Neural cell (in vitro differentiated cells): ENCODE results near the gene RIPPLY3. TPM values are rescaled to one million over a fixed set of nuclear protein-coding genes. Genes with fewer than 3 reads are reported as not detected.
A peak's percentile ranks its signal among the peaks of the same experiment; 100 is the strongest.

ENCODE experiments used
- H2AFZ ChIP-seq: fragments of 200-600, 300-800 bp; sonication (generic), shearing (Covaris generic); 2 replicates; pipeline ENCODE4 v1.6.0; 2014; ENCODE audit warnings: low read depth, mild to moderate bottlenecking, antibody characterized with exemption, low read length, moderate library complexity
- H3F3A ChIP-seq: fragments of 200-600 bp; shearing (Covaris generic); 2 replicates; pipeline ENCODE4 v1.6.1; 2016; ENCODE audit warnings: mild to moderate bottlenecking, moderate library complexity, mixed read lengths, antibody characterized with exemption, low read length; ENCODE audit not compliant: insufficient read depth, poor library complexity, severe bottlenecking
- H3K27ac ChIP-seq: fragments of 200-600, 300-800 bp; sonication (generic), shearing (Covaris generic); 2 replicates; pipeline ENCODE4 v1.5.1; 2014; ENCODE audit warnings: mild to moderate bottlenecking, low read length, moderate library complexity
- H3K27me3 ChIP-seq: fragments of 300-800, 200-600 bp; sonication (generic), shearing (Covaris generic); 2 replicates; pipeline ENCODE4 v1.6.0; 2014; ENCODE audit warnings: mild to moderate bottlenecking, low read depth, low read length, moderate library complexity; ENCODE audit not compliant: insufficient read depth
- H3K36me3 ChIP-seq: fragments of 300-800, 200-600 bp; sonication (generic), shearing (Covaris generic); 2 replicates; pipeline ENCODE4 v1.5.1; 2014; ENCODE audit warnings: mild to moderate bottlenecking, antibody characterized with exemption, low read length, moderate library complexity; ENCODE audit not compliant: insufficient read depth
- H3K4me2 ChIP-seq: fragments of 300-800, 200-600 bp; sonication (generic), shearing (Covaris generic); 2 replicates; pipeline ENCODE4 v1.6.0; 2014; ENCODE audit warnings: mild to moderate bottlenecking, low read length
- H3K4me3 ChIP-seq: fragments of 300-800, 200-600 bp; sonication (generic), shearing (Covaris generic); 2 replicates; pipeline ENCODE4 v1.5.1; 2014; ENCODE audit warnings: mild to moderate bottlenecking, low read length, moderate library complexity
- H3K79me2 ChIP-seq: fragments of 200-600 bp; shearing (Covaris generic); replicated peaks from 2 replicates; pipeline ENCODE4 v1.6.0; 2014; ENCODE audit warnings: mild to moderate bottlenecking, low read length, moderate library complexity; ENCODE audit not compliant: insufficient read depth
- H3K9ac ChIP-seq: fragments of 300-800, 200-600 bp; sonication (generic), shearing (Covaris generic); 2 replicates; pipeline ENCODE4 v1.6.1; 2016; ENCODE audit warnings: mild to moderate bottlenecking, low read length, mixed read lengths
- H3K9me2 ChIP-seq: fragments of 200-600 bp; shearing (Covaris generic); 2 replicates; pipeline ENCODE4 v1.6.1; 2016; ENCODE audit warnings: mild to moderate bottlenecking, low read length, mixed read lengths; ENCODE audit not compliant: insufficient read depth
- H3K9me3 ChIP-seq: fragments of 200-600, 300-800 bp; sonication (generic), shearing (Covaris generic); 2 replicates; pipeline ENCODE4 v1.6.1; 2016; ENCODE audit warnings: mild to moderate bottlenecking, mixed run types, low read length, moderate library complexity, mixed read lengths
- H4K20me1 ChIP-seq: fragments of 200-600 bp; shearing (Covaris generic); 2 replicates; pipeline ENCODE4 v1.6.1; 2016; ENCODE audit warnings: mild to moderate bottlenecking, mixed run types; ENCODE audit not compliant: insufficient read depth
- EP300 ChIP-seq: fragments of 450-650 bp; conservative IDR thresholded peaks from 2 replicates; pipeline ENCODE4 v1.6.1; 2014; ENCODE audit warnings: antibody characterized with exemption, mild to moderate bottlenecking, moderate library complexity; ENCODE audit not compliant: poor library complexity, severe bottlenecking
- EZH2 ChIP-seq: fragments of 200-600, 300-800 bp; shearing (Covaris generic), sonication (generic); IDR thresholded peaks from 2 replicates; pipeline ENCODE4 v1.6.1; 2014; ENCODE audit warnings: antibody characterized with exemption, low read length, borderline replicate concordance, mild to moderate bottlenecking; ENCODE audit not compliant: insufficient read depth, poor library complexity, severe bottlenecking
- MXI1 ChIP-seq: fragments of 450-650 bp; conservative IDR thresholded peaks from 2 replicates; pipeline ENCODE4 v1.6.1; 2014; ENCODE audit warnings: antibody characterized with exemption, mild to moderate bottlenecking; ENCODE audit not compliant: poor library complexity, severe bottlenecking
- POLR2AphosphoS5 ChIP-seq: IDR thresholded peaks from 2 replicates; pipeline ENCODE4 v1.6.1; 2012
- RAD21 ChIP-seq: fragments of 450-650 bp; conservative IDR thresholded peaks from 2 replicates; pipeline ENCODE4 v1.6.1; 2014; ENCODE audit warnings: antibody characterized with exemption, mild to moderate bottlenecking, moderate library complexity
- SMC3 ChIP-seq: fragments of 450-650 bp; conservative IDR thresholded peaks from 2 replicates; pipeline ENCODE4 v1.6.1; 2014; ENCODE audit warnings: antibody characterized with exemption, mild to moderate bottlenecking, moderate library complexity; ENCODE audit not compliant: poor library complexity
- TAF1 ChIP-seq: IDR thresholded peaks from 2 replicates; pipeline ENCODE4 v1.6.1; 2012; ENCODE audit warnings: low read depth
- polyA plus RNA-seq: library from polyadenylated mRNA; depleted of rRNA; stranded (reverse); fragments of >200 nt; gene quantifications from 2 replicates; pipeline ENCODE4 v1.2.3, GENCODE V29; 2014
- TF ChIP-seq, protein P1 (sequence below): IDR thresholded peaks from 2 replicates; pipeline ENCODE4 v1.6.1; 2012; ENCODE audit warnings: borderline replicate concordance
- TF ChIP-seq, protein P2 (sequence below): fragments of 450-650 bp; IDR thresholded peaks from 2 replicates; pipeline ENCODE4 v1.5.1; 2014; ENCODE audit warnings: antibody characterized with exemption, mild to moderate bottlenecking, moderate library complexity; ENCODE audit not compliant: poor library complexity, severe bottlenecking

RIPPLY3 gene
- polyA plus RNA-seq, 1 donor from 2014 or later = 0.24 TPM

DNA sequence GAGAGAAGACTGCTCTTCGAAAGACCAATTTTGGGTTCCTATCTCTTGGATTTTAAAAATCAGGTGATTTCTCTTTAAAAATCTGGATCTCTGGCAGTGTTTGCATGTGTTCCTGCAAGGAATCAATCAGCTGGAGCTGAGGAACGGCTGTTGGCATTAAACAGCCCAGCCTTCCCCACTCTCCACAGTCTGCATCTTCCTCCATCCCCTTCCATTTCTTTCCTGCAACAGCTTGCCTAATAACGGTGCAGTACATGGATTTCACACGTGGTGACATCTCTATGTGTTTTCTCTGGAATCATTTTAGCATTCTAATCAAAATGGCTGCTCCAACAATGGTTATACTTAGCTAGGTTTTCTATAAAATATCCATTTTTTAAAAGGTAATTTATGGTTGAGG, 20.0 kb downstream of the RIPPLY3 start:
- Histone ChIP-seq H2AFZ (peak overlapping the region; percentile 67), H3K27me3 (no peaks in the 10 kb centered on the region), H3K79me2 (no peaks in the 10 kb centered on the region), H3K36me3 (no peaks in the 10 kb centered on the region), H3K4me3 (no peak overlapping the region), H4K20me1 (no peaks in the 10 kb centered on the region), H3K9me3 (no peaks in the 10 kb centered on the region), H3K9ac (peak overlapping the region; percentile 16), H3K9me2 (no peaks in the 10 kb centered on the region), H3K4me2 (no peak overlapping the region), H3K27ac (peak overlapping the region; percentile 65), H3F3A (no peaks in the 10 kb centered on the region)
- no peak for TF ChIP-seq MXI1
- peak; percentile 17 for TF ChIP-seq RAD21
- TF ChIP-seq EZH2 = no peak
- TF ChIP-seq POLR2AphosphoS5 = peak; percentile 44
- TF ChIP-seq TAF1 = no peak
- TF ChIP-seq, protein P1, sequence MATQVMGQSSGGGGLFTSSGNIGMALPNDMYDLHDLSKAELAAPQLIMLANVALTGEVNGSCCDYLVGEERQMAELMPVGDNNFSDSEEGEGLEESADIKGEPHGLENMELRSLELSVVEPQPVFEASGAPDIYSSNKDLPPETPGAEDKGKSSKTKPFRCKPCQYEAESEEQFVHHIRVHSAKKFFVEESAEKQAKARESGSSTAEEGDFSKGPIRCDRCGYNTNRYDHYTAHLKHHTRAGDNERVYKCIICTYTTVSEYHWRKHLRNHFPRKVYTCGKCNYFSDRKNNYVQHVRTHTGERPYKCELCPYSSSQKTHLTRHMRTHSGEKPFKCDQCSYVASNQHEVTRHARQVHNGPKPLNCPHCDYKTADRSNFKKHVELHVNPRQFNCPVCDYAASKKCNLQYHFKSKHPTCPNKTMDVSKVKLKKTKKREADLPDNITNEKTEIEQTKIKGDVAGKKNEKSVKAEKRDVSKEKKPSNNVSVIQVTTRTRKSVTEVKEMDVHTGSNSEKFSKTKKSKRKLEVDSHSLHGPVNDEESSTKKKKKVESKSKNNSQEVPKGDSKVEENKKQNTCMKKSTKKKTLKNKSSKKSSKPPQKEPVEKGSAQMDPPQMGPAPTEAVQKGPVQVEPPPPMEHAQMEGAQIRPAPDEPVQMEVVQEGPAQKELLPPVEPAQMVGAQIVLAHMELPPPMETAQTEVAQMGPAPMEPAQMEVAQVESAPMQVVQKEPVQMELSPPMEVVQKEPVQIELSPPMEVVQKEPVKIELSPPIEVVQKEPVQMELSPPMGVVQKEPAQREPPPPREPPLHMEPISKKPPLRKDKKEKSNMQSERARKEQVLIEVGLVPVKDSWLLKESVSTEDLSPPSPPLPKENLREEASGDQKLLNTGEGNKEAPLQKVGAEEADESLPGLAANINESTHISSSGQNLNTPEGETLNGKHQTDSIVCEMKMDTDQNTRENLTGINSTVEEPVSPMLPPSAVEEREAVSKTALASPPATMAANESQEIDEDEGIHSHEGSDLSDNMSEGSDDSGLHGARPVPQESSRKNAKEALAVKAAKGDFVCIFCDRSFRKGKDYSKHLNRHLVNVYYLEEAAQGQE = peak; percentile 79
- peak; percentile 32 for TF ChIP-seq SMC3
- TF ChIP-seq, protein P2, sequence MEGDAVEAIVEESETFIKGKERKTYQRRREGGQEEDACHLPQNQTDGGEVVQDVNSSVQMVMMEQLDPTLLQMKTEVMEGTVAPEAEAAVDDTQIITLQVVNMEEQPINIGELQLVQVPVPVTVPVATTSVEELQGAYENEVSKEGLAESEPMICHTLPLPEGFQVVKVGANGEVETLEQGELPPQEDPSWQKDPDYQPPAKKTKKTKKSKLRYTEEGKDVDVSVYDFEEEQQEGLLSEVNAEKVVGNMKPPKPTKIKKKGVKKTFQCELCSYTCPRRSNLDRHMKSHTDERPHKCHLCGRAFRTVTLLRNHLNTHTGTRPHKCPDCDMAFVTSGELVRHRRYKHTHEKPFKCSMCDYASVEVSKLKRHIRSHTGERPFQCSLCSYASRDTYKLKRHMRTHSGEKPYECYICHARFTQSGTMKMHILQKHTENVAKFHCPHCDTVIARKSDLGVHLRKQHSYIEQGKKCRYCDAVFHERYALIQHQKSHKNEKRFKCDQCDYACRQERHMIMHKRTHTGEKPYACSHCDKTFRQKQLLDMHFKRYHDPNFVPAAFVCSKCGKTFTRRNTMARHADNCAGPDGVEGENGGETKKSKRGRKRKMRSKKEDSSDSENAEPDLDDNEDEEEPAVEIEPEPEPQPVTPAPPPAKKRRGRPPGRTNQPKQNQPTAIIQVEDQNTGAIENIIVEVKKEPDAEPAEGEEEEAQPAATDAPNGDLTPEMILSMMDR = no peak
- no peak for TF ChIP-seq EP300

DNA sequence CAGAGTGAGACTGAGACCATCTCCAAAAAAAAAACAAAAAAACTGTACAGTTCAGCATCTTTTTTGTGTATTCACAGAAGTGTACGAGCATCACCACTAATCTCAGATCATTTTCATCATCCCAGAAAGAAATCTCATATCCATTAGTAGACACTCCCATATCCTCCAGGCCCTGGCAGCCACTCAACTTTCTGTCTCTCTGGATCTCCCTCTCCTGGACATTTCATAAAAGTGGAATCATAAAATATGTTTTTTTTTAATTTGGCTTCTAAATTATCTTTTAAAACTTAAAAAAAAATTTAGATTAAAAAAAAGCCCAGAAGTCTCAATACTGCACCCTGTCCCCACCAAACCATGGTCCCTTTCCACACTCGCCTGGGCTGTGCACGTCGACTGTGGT, 22.1 kb downstream of the RIPPLY3 start:
- no peaks in the 10 kb centered on the region for H3K79me2 ChIP-seq
- H3K4me3 ChIP-seq = no peak overlapping the region
- H3F3A ChIP-seq = no peaks in the 10 kb centered on the region
- no peak overlapping the region for H3K4me2 ChIP-seq
- H4K20me1 ChIP-seq = no peaks in the 10 kb centered on the region
- no peak overlapping the region for H3K9ac ChIP-seq
- no peak overlapping the region for H3K27ac ChIP-seq
- no peak overlapping the region for H2AFZ ChIP-seq
- no peak for TF ChIP-seq POLR2AphosphoS5
- no peak for TF ChIP-seq EP300
- TF ChIP-seq RAD21 = no peak
- TF ChIP-seq, protein P2 = peak; percentile 11
- TF ChIP-seq MXI1 = no peak
- no peak for TF ChIP-seq TAF1
- H3K9me2 ChIP-seq = no peaks in the 10 kb centered on the region
- no peaks in the 10 kb centered on the region for H3K36me3 ChIP-seq
- H3K27me3 ChIP-seq = no peaks in the 10 kb centered on the region
- no peaks in the 10 kb centered on the region for H3K9me3 ChIP-seq
